HG03025 (cell line): Measurements from ENCODE around the gene GABPB1.

ENCODE experiments used
- ATAC-seq: cut with Tn5 transposase; IDR thresholded peaks from one replicate; pipeline ENCODE4 v1.9.1; 2021; ENCODE audit warnings: mild to moderate bottlenecking, moderate library complexity; ENCODE audit not compliant: unreplicated experiment, low FRiP score

GABPB1 gene

GRCh38 chr15:50281427-50281826 is 73.6 kb downstream of the GABPB1 start:
- ATAC-seq: no peak

GRCh38 chr15:50280271-50280670 is 74.7 kb downstream of the GABPB1 start:
- ATAC-seq: no peak

- no peak for ATAC-seq
Measured at GRCh38 chr15:50278496-50278895, 76.5 kb downstream of the GABPB1 start.

GRCh38 chr15:50277370-50277769 is 77.6 kb downstream of the GABPB1 start:
- ATAC-seq: no peak

- no peak for ATAC-seq
Measured at GRCh38 chr15:50275908-50276307, 79.1 kb downstream of the GABPB1 start.

- no peak for ATAC-seq
Measured at GRCh38 chr15:50275091-50275490, 79.9 kb downstream of the GABPB1 start.

GRCh38 chr15:50267577-50267976 is 87.4 kb downstream of the GABPB1 start:
- ATAC-seq: no peak

GRCh38 chr15:50265620-50266019 is 89.4 kb downstream of the GABPB1 start, which contains the start of gene HDC:
HDC (minus strand) TSS chr15:50265726; CDS start chr15:50265623, 103 bp downstream.
- no peak for ATAC-seq

GRCh38 chr15:50262533-50262932 is 92.5 kb downstream of the GABPB1 start:
- ATAC-seq: no peak

- ATAC-seq: no peak
Measured at GRCh38 chr15:50261981-50262380, 93.0 kb downstream of the GABPB1 start.

- ATAC-seq: no peak
Measured at GRCh38 chr15:50260969-50261496, 94.0 kb downstream of the GABPB1 start.

- ATAC-seq: no peak
Measured at GRCh38 chr15:50259276-50259675, 95.7 kb downstream of the GABPB1 start.

- ATAC-seq: no peak
Measured at GRCh38 chr15:50257924-50258323, 97.1 kb downstream of the GABPB1 start.

- no peak for ATAC-seq
Measured at GRCh38 chr15:50257332-50257731, 97.7 kb downstream of the GABPB1 start.

- no peak for ATAC-seq
Measured at GRCh38 chr15:50256188-50257041, 98.6 kb downstream of the GABPB1 start.

GRCh38 chr15:50252556-50252955 is 102.4 kb downstream of the GABPB1 start:
- ATAC-seq: no peak

- no peak for ATAC-seq
Measured at GRCh38 chr15:50251638-50252182, 103.3 kb downstream of the GABPB1 start.

- ATAC-seq: no peak
Measured at GRCh38 chr15:50250760-50251394, 104.1 kb downstream of the GABPB1 start.

- ATAC-seq: no peak
Measured at GRCh38 chr15:50249704-50250103, 105.3 kb downstream of the GABPB1 start.

- no peak for ATAC-seq
Measured at GRCh38 chr15:50248994-50249582, 105.9 kb downstream of the GABPB1 start.
